ENCODE results near the gene SLC41A1. TPM values are rescaled to one million over a fixed set of nuclear protein-coding genes. Genes with fewer than 3 reads are reported as not detected.
"Not testable (repeated sequence)": the region's sequence is repeated elsewhere in the genome, so short reads cannot be mapped to it uniquely, and the experiment has no call there.

Gene SLC41A1
- 10.9 and 14.0 TPM in 2 replicates for total RNA-seq

DNA sequence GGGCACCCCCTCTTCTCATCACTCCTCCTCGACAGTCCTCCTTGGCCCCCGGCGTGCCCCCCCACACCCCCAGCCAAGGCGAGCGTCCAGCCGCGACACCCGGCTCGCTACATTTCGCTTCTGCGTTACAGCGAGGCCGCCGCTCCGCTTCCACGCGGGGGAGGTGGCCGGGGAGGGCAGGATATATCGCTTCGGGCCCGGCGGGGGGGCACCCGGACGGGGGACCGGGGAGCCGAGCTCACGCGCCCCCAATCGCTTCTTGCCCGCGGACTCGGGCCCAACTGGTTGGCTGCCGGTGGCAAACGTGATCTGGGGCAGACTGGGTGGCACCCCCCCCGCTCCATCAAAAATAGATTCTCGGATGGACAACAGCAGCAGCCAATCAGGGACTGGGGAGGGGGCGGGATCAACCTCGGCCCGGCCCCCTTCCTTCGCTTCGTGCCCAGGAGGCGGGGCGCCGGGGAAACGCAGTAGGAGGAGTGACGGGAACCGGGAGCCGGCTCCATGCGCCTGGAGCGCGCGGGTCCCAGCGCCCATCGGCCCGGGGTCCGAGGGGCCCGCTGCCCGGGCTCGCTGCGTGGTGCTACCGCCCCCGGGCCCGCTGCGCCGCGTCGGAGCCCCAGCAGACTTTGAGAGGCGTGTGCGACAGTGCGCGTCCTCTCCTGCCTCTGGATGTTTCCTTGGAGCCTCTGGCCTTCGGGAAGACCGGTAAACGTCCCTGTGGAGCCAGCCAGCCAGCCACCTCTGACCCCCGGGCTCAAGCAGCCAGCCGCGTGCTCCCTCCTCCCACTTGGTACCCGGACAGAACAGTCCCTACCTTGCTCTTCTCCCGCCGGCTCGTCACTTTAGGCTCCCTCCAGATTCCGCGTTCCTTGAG is at the start of gene SLC41A1:
TSS of gene SLC41A1 (minus strand) at position 321 of the 877 bp plus-strand sequence. CDS start 2,757 bp downstream, outside the sequence.
- TF ChIP-seq CTCF (conservative IDR thresholded peaks at IDR 0.05; ENCODE audit: low read depth, low read length) = no peak
- H3K4me3 ChIP-seq (ENCODE audit: low read depth, low read length) = peak within 1 kb of the TSS; percentile 90
- no peak for DNase-seq (ENCODE audit: low read depth)

DNA sequence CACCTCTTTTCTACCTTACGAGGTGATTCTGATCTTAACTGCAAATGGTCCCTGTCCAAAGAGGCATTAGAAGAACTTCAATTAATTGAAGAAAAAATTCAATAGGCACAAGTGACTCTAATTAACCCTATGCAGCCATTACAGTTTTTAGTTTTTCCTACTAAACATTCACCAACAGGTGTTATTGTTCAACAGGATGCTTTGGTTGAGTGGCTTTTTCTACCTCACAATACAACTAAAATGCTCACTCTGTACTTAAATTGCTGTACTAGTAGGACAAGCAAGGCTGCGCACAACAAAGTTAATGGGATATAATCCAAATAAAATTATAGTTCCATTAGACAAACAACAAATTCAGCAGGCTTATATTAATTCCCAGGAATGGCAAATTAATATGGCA is 48.5 kb upstream of the SLC41A1 start:
- no peak for TF ChIP-seq CTCF (conservative IDR thresholded peaks at IDR 0.05; ENCODE audit: low read depth, low read length)
- no peak overlapping the region for H3K4me3 ChIP-seq (ENCODE audit: low read depth, low read length)
- DNase-seq (ENCODE audit: low read depth) = no peak

DNA sequence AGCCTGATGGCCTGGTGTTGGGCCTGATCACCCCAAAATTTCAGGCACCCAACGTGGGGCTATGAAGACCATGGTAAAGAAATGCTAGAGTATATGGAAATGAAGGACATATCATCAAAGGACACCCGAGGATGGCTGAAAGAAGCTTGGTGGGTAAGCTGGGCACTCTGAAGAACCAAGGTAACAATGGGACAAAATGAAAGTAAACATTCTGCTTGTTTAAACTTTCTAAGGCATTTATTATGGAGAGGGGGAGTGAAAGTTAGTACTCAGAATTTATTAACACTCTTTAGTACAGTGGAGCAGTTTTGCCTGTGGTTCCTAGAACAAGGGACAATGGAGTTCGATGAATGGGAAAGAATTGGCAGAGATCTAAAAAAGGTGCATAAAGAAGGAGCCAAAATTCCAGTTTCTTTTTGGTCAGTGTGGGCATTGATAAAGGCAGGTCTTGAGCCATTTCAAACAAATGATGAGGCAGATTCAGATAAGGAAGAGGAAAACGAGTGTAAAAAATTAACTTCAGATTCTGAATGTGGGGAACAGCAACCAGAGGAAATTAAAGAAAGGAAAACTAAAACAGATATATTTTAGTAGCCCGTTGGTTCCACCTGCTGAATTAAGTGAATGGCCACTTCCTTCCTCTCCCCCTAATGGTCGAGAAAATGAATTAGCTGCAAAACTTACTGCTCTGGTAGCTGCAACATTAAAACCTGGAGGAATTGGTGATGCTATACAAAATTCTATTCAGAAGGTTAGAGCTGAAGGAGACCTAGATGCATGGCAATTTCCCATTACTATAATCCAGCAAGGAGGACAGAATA is 45.4 kb upstream of the SLC41A1 start:
- no peak overlapping the region for H3K4me3 ChIP-seq (ENCODE audit: low read depth, low read length)
- DNase-seq (ENCODE audit: low read depth) = no peak
- peak; percentile 21 for TF ChIP-seq CTCF (conservative IDR thresholded peaks at IDR 0.05; ENCODE audit: low read depth, low read length)

- DNase-seq (ENCODE audit: low read depth) = not testable (repeated sequence)
These were observed 44.5 kb upstream of the SLC41A1 start for GRCh38 chr1:205857501-205857900.

GRCh38 chr1:205856433-205856832 is 43.4 kb upstream of the SLC41A1 start:
- TF ChIP-seq CTCF (conservative IDR thresholded peaks at IDR 0.05; ENCODE audit: low read depth, low read length) = no peak
- DNase-seq (ENCODE audit: low read depth) = no peak
- H3K4me3 ChIP-seq (ENCODE audit: low read depth, low read length) = no peak overlapping the region

More at GRCh38 chr1:205857501-205857900, 44.5 kb upstream of the SLC41A1 start:
- not testable (repeated sequence) for H3K4me3 ChIP-seq (ENCODE audit: low read depth, low read length)

- H3K4me3 ChIP-seq (ENCODE audit: low read depth, low read length) = no peak overlapping the region
- no peak for TF ChIP-seq CTCF (conservative IDR thresholded peaks at IDR 0.05; ENCODE audit: low read depth, low read length)
- no peak for DNase-seq (ENCODE audit: low read depth)
These were observed 40.0 kb upstream of the SLC41A1 start for GRCh38 chr1:205852969-205853368.

- no peak for TF ChIP-seq CTCF (conservative IDR thresholded peaks at IDR 0.05; ENCODE audit: low read depth, low read length)
- H3K4me3 ChIP-seq (ENCODE audit: low read depth, low read length) = no peak overlapping the region
- DNase-seq (ENCODE audit: low read depth) = no peak
These were observed 39.0 kb upstream of the SLC41A1 start for GRCh38 chr1:205851993-205852392.
